PC-9 (cell line): ENCODE results near the gene FARP1. TPM values are rescaled to one million over a fixed set of nuclear protein-coding genes. Genes with fewer than 3 reads are reported as not detected.

ENCODE experiments used
- BruUV-seq: library from RNA; stranded (reverse); fragments of 400-500 nt; replicated peaks from 2 replicates; lab custom pipeline; 2021; lab: Mats Ljungman, UMichigan
- CTCF ChIA-PET: fragments of 300-600 bp; sonication (Branson Sonifier 250); formaldehyde crosslinking; loops from one replicate; lab custom pipeline; 2022; ENCODE audit warnings: antibody characterized with exemption; lab: Charles Lee
- POLR2A ChIA-PET: fragments of 300-600 bp; sonication (Branson Sonifier 250); formaldehyde crosslinking; loops from one replicate; lab custom pipeline; 2022; ENCODE audit warnings: antibody characterized with exemption; ENCODE audit not compliant: unreplicated experiment; lab: Charles Lee
- DNase-seq, 2 experiments: peaks; one replicate each; pipeline versions ENCODE4 v3.0.0 to v3.0.0-alpha.2; 2015 to 2022; ENCODE audit warnings: mixed read lengths in 1 of 2
- H2AFZ ChIP-seq: fragments of 200-600 bp; sonication (generic); 2 replicates; pipeline ENCODE4 v1.8.1; 2017; ENCODE audit warnings: antibody characterized with exemption
- H3F3A ChIP-seq: fragments of 200-600 bp; sonication (generic); 2 replicates; pipeline ENCODE4 v1.8.1; 2017; ENCODE audit warnings: antibody characterized with exemption, mild to moderate bottlenecking, low read depth; ENCODE audit not compliant: insufficient read depth
- H3K27ac ChIP-seq: fragments of 200-600 bp; sonication (generic); 2 replicates; pipeline ENCODE4 v1.6.1; 2016; ENCODE audit warnings: mixed run types
- H3K27me3 ChIP-seq: fragments of 200-600 bp; sonication (generic); 2 replicates; pipeline ENCODE4 v1.6.1; 2016; ENCODE audit warnings: low read depth, mixed run types; ENCODE audit not compliant: insufficient read depth
- H3K36me3 ChIP-seq: fragments of 200-600 bp; sonication (generic); 2 replicates; pipeline ENCODE4 v1.6.1; 2016; ENCODE audit warnings: low read depth, mixed run types
- H3K4me1 ChIP-seq: fragments of 200-600 bp; sonication (generic); replicated peaks from 2 replicates; pipeline ENCODE4 v1.6.1; 2016; ENCODE audit warnings: mixed run types; ENCODE audit not compliant: insufficient read depth
- H3K4me2 ChIP-seq: fragments of 200-600 bp; sonication (generic); 2 replicates; pipeline ENCODE4 v1.6.1; 2017; ENCODE audit warnings: mixed run types
- H3K4me3 ChIP-seq: fragments of 200-600 bp; sonication (generic); 2 replicates; pipeline ENCODE4 v1.6.1; 2016; ENCODE audit warnings: mixed run types
- H3K79me2 ChIP-seq: fragments of 200-600 bp; sonication (generic); 2 replicates; pipeline ENCODE4 v1.6.1; 2017; ENCODE audit warnings: low read depth, mixed run types
- H3K9me2 ChIP-seq: fragments of 200-600 bp; sonication (generic); 2 replicates; pipeline ENCODE4 v1.8.1; 2017; ENCODE audit warnings: mild to moderate bottlenecking; ENCODE audit not compliant: insufficient read depth
- H3K9me3 ChIP-seq: fragments of 200-600 bp; sonication (generic); 2 replicates; pipeline ENCODE4 v1.8.1; 2016; ENCODE audit warnings: low read depth; ENCODE audit not compliant: insufficient read depth
- H4K20me1 ChIP-seq: fragments of 200-600 bp; sonication (generic); 2 replicates; pipeline ENCODE4 v1.8.1; 2017; ENCODE audit not compliant: insufficient read depth
- CTCF ChIP-seq: fragments of 200-600 bp; sonication (generic); conservative IDR thresholded peaks from 2 replicates; pipeline ENCODE4 v1.6.1; 2017; ENCODE audit warnings: mixed run types, antibody characterized with exemption, mild to moderate bottlenecking, moderate library complexity
- EZH2 ChIP-seq: fragments of 200-600 bp; sonication (generic); IDR thresholded peaks from 2 replicates; pipeline ENCODE4 v1.8.0; 2017; ENCODE audit warnings: antibody characterized with exemption, low read depth
- intact Hi-C: fragments of 100-400 bp; cut with micrococcal nuclease; formaldehyde crosslinking; loops from one replicate; pipeline ENCODE4 v1.10.0; 2022; ENCODE audit not compliant: unreplicated experiment
- total RNA-seq: library from RNA; stranded (reverse); gene quantifications from 2 replicates; pipeline ENCODE4 v1.2.3, GENCODE V29; 2021

FARP1 gene
- total RNA-seq, 1 experiment from 2014 or later, result 62.1 TPM

GRCh38 chr13:98198683-98199082, 55.8 kb downstream of the FARP1 start:
- Histone ChIP-seq H3K4me1 (no peaks in the 10 kb centered on the region), H3K27me3 (no peaks in the 10 kb centered on the region), H3K27ac (no peak overlapping the region), H2AFZ (no peak overlapping the region), H4K20me1 (no peaks in the 10 kb centered on the region), H3K9me3 (no peaks in the 10 kb centered on the region; the same call in 1 of the 2 replicates), H3K9me2 (no peaks in the 10 kb centered on the region), H3K4me3 (no peak overlapping the region), H3K79me2 (0 out of 2 replicates have a peak, but pooled peaks cover 4% of the 10 kb centered on the region), H3K36me3 (no peaks in the 10 kb centered on the region), H3K4me2 (no peak overlapping the region), H3F3A (no peaks in the 10 kb centered on the region)
- POLR2A ChIA-PET, result no interaction called here
- no peak for DNase-seq
- BruUV-seq, result no TSS peak
- TF ChIP-seq EZH2, result no peak
- TF ChIP-seq CTCF, result no peak
- intact Hi-C loops, result no loop called here
- CTCF ChIA-PET, result no interaction called here

- intact Hi-C loops, result no loop called here
- Histone ChIP-seq H3K79me2 (0 out of 2 replicates have a peak, but pooled peaks cover 4% of the 10 kb centered on the region), H2AFZ (no peak overlapping the region), H3K4me2 (no peak overlapping the region), H3K9me2 (no peaks in the 10 kb centered on the region), H3K4me1 (no peaks in the 10 kb centered on the region), H4K20me1 (no peaks in the 10 kb centered on the region), H3F3A (no peaks in the 10 kb centered on the region), H3K27me3 (no peaks in the 10 kb centered on the region), H3K27ac (no peak overlapping the region), H3K9me3 (peaks cover 2% of the 10 kb centered on the region), H3K36me3 (no peaks in the 10 kb centered on the region), H3K4me3 (no peak overlapping the region)
- TF ChIP-seq CTCF, result no peak
- no TSS peak for BruUV-seq
- DNase-seq, result no peak
- POLR2A ChIA-PET, result no interaction called here
- CTCF ChIA-PET, result no interaction called here
Measured at GRCh38 chr13:98199480-98199879, 56.6 kb downstream of the FARP1 start.

- Histone ChIP-seq H3K79me2 (0 out of 2 replicates have a peak, but pooled peaks cover 4% of the 10 kb centered on the region), H3K27ac (no peak overlapping the region), H3K4me3 (no peak overlapping the region), H2AFZ (no peak overlapping the region), H3K9me2 (no peaks in the 10 kb centered on the region), H3K9me3 (peaks cover 5% of the 10 kb centered on the region), H3F3A (no peaks in the 10 kb centered on the region), H3K27me3 (no peaks in the 10 kb centered on the region), H3K4me2 (no peak overlapping the region), H3K36me3 (no peaks in the 10 kb centered on the region), H3K4me1 (no peaks in the 10 kb centered on the region), H4K20me1 (no peaks in the 10 kb centered on the region)
- ChIA-PET CTCF (no interaction called here), POLR2A (no interaction called here)
- no peak for DNase-seq
- intact Hi-C loops, result no loop called here
- no TSS peak for BruUV-seq
- TF ChIP-seq EZH2 (no peak), CTCF (no peak)
Measured at GRCh38 chr13:98200211-98200878, 57.5 kb downstream of the FARP1 start.
